PC-9 (cell line): ENCODE measurements around the gene RSAD1. TPM values are rescaled to one million over a fixed set of nuclear protein-coding genes. Genes with fewer than 3 reads are reported as not detected.

ENCODE experiments used
- BruUV-seq: library from RNA; stranded (reverse); fragments of 400-500 nt; replicated peaks from 2 replicates; lab custom pipeline; 2021; lab: Mats Ljungman, UMichigan
- CTCF ChIA-PET: fragments of 300-600 bp; sonication (Branson Sonifier 250); formaldehyde crosslinking; loops from one replicate; lab custom pipeline; 2022; ENCODE audit warnings: antibody characterized with exemption; lab: Charles Lee
- POLR2A ChIA-PET: fragments of 300-600 bp; sonication (Branson Sonifier 250); formaldehyde crosslinking; loops from one replicate; lab custom pipeline; 2022; ENCODE audit warnings: antibody characterized with exemption; ENCODE audit not compliant: unreplicated experiment; lab: Charles Lee
- DNase-seq, 2 experiments: peaks; one replicate each; pipeline versions ENCODE4 v3.0.0 to v3.0.0-alpha.2; 2015 to 2022; ENCODE audit warnings: mixed read lengths in 1 of 2
- H2AFZ ChIP-seq: fragments of 200-600 bp; sonication (generic); 2 replicates; pipeline ENCODE4 v1.8.1; 2017; ENCODE audit warnings: antibody characterized with exemption
- H3F3A ChIP-seq: fragments of 200-600 bp; sonication (generic); 2 replicates; pipeline ENCODE4 v1.8.1; 2017; ENCODE audit warnings: antibody characterized with exemption, mild to moderate bottlenecking, low read depth; ENCODE audit not compliant: insufficient read depth
- H3K27ac ChIP-seq: fragments of 200-600 bp; sonication (generic); 2 replicates; pipeline ENCODE4 v1.6.1; 2016; ENCODE audit warnings: mixed run types
- H3K27me3 ChIP-seq: fragments of 200-600 bp; sonication (generic); 2 replicates; pipeline ENCODE4 v1.6.1; 2016; ENCODE audit warnings: low read depth, mixed run types; ENCODE audit not compliant: insufficient read depth
- H3K36me3 ChIP-seq: fragments of 200-600 bp; sonication (generic); 2 replicates; pipeline ENCODE4 v1.6.1; 2016; ENCODE audit warnings: low read depth, mixed run types
- H3K4me1 ChIP-seq: fragments of 200-600 bp; sonication (generic); replicated peaks from 2 replicates; pipeline ENCODE4 v1.6.1; 2016; ENCODE audit warnings: mixed run types; ENCODE audit not compliant: insufficient read depth
- H3K4me2 ChIP-seq: fragments of 200-600 bp; sonication (generic); 2 replicates; pipeline ENCODE4 v1.6.1; 2017; ENCODE audit warnings: mixed run types
- H3K4me3 ChIP-seq: fragments of 200-600 bp; sonication (generic); 2 replicates; pipeline ENCODE4 v1.6.1; 2016; ENCODE audit warnings: mixed run types
- H3K79me2 ChIP-seq: fragments of 200-600 bp; sonication (generic); 2 replicates; pipeline ENCODE4 v1.6.1; 2017; ENCODE audit warnings: low read depth, mixed run types
- H3K9me2 ChIP-seq: fragments of 200-600 bp; sonication (generic); 2 replicates; pipeline ENCODE4 v1.8.1; 2017; ENCODE audit warnings: mild to moderate bottlenecking; ENCODE audit not compliant: insufficient read depth
- H3K9me3 ChIP-seq: fragments of 200-600 bp; sonication (generic); 2 replicates; pipeline ENCODE4 v1.8.1; 2016; ENCODE audit warnings: low read depth; ENCODE audit not compliant: insufficient read depth
- H4K20me1 ChIP-seq: fragments of 200-600 bp; sonication (generic); 2 replicates; pipeline ENCODE4 v1.8.1; 2017; ENCODE audit not compliant: insufficient read depth
- CTCF ChIP-seq: fragments of 200-600 bp; sonication (generic); conservative IDR thresholded peaks from 2 replicates; pipeline ENCODE4 v1.6.1; 2017; ENCODE audit warnings: mixed run types, antibody characterized with exemption, mild to moderate bottlenecking, moderate library complexity
- EZH2 ChIP-seq: fragments of 200-600 bp; sonication (generic); IDR thresholded peaks from 2 replicates; pipeline ENCODE4 v1.8.0; 2017; ENCODE audit warnings: antibody characterized with exemption, low read depth
- intact Hi-C: fragments of 100-400 bp; cut with micrococcal nuclease; formaldehyde crosslinking; loops from one replicate; pipeline ENCODE4 v1.10.0; 2022; ENCODE audit not compliant: unreplicated experiment
- total RNA-seq: library from RNA; stranded (reverse); gene quantifications from 2 replicates; pipeline ENCODE4 v1.2.3, GENCODE V29; 2021

Gene RSAD1
- total RNA-seq, 1 experiment from 2014 or later, result 15.1 TPM

GRCh38 chr17:50522766-50523165, 44.1 kb downstream of the RSAD1 start:
- ChIA-PET CTCF (interaction anchor here (0.7 kb wide), 1 partner anchor 32 kb away, joined by 3 read pairs; no protein-coding TSS in a partner anchor), POLR2A (no interaction called here)
- H3K4me1 ChIP-seq, result peaks cover 9% of the 10 kb centered on the region
- TF ChIP-seq CTCF (no peak), EZH2 (no peak)
- no peaks in the 10 kb centered on the region for H3K79me2 ChIP-seq
- no peaks in the 10 kb centered on the region for H3K9me2 ChIP-seq
- H4K20me1 ChIP-seq, result no peaks in the 10 kb centered on the region
- H3K9me3 ChIP-seq, result no peaks in the 10 kb centered on the region
- DNase-seq, result no peak
- H3K27ac ChIP-seq, result no peak overlapping the region
- H3K4me2 ChIP-seq, result no peak overlapping the region
- H3K27me3 ChIP-seq, result no peaks in the 10 kb centered on the region
- BruUV-seq, result no TSS peak
- no peaks in the 10 kb centered on the region for H3K36me3 ChIP-seq
- H3F3A ChIP-seq, result peaks cover 14% of the 10 kb centered on the region
- H2AFZ ChIP-seq, result no peak overlapping the region
- H3K4me3 ChIP-seq, result no peak overlapping the region
- intact Hi-C loops, result no loop called here

- CTCF ChIA-PET, result interaction anchor here (0.7 kb wide), 1 partner anchor 32 kb away, joined by 3 read pairs; no protein-coding TSS in a partner anchor
- no peaks in the 10 kb centered on the region for H3K9me2 ChIP-seq
- no peak overlapping the region for H3K4me3 ChIP-seq
- POLR2A ChIA-PET, result no interaction called here
- peaks cover 9% of the 10 kb centered on the region for H3K4me1 ChIP-seq
- H3K36me3 ChIP-seq, result no peaks in the 10 kb centered on the region
- no peak overlapping the region for H3K27ac ChIP-seq
- intact Hi-C loops, result no loop called here
- no peaks in the 10 kb centered on the region for H3K9me3 ChIP-seq
- DNase-seq, result no peak
- no peak overlapping the region for H2AFZ ChIP-seq
- H3F3A ChIP-seq, result peaks cover 14% of the 10 kb centered on the region
- H3K27me3 ChIP-seq, result no peaks in the 10 kb centered on the region
- BruUV-seq, result no TSS peak
- no peak overlapping the region for H3K4me2 ChIP-seq
- H3K79me2 ChIP-seq, result no peaks in the 10 kb centered on the region
- no peaks in the 10 kb centered on the region for H4K20me1 ChIP-seq
- TF ChIP-seq EZH2 (no peak), CTCF (no peak)
Measured at GRCh38 chr17:50523208-50523607, 44.5 kb downstream of the RSAD1 start.

GRCh38 chr17:50524838-50525237, 46.2 kb downstream of the RSAD1 start:
- Histone ChIP-seq H3K9me3 (no peaks in the 10 kb centered on the region), H4K20me1 (no peaks in the 10 kb centered on the region), H3K4me2 (no peak overlapping the region), H2AFZ (no peak overlapping the region), H3K27me3 (no peaks in the 10 kb centered on the region), H3F3A (no peaks in the 10 kb centered on the region), H3K27ac (no peak overlapping the region), H3K9me2 (no peaks in the 10 kb centered on the region), H3K79me2 (no peaks in the 10 kb centered on the region), H3K4me1 (peaks cover 1% of the 10 kb centered on the region; the same call in 1 of the 2 replicates), H3K36me3 (no peaks in the 10 kb centered on the region), H3K4me3 (no peak overlapping the region)
- ChIA-PET CTCF (no interaction called here), POLR2A (no interaction called here)
- TF ChIP-seq CTCF (no peak), EZH2 (no peak)
- no peak for DNase-seq
- intact Hi-C loops, result no loop called here
- no TSS peak for BruUV-seq
